HG02970 (cell line): ENCODE data around the gene ZNF626.
A peak's percentile ranks its signal among the peaks of the same experiment; 100 is the strongest.
"Not testable (repeated sequence)": the region's sequence is repeated elsewhere in the genome, so short reads cannot be mapped to it uniquely, and the experiment has no call there.

Source experiments
- ATAC-seq: cut with Tn5 transposase; IDR thresholded peaks from one replicate; pipeline ENCODE4 v1.9.1; 2021; ENCODE audit warnings: mild to moderate bottlenecking, moderate library complexity, moderate number of reproducible peaks; ENCODE audit not compliant: unreplicated experiment, low FRiP score

ZNF626 gene

DNA sequence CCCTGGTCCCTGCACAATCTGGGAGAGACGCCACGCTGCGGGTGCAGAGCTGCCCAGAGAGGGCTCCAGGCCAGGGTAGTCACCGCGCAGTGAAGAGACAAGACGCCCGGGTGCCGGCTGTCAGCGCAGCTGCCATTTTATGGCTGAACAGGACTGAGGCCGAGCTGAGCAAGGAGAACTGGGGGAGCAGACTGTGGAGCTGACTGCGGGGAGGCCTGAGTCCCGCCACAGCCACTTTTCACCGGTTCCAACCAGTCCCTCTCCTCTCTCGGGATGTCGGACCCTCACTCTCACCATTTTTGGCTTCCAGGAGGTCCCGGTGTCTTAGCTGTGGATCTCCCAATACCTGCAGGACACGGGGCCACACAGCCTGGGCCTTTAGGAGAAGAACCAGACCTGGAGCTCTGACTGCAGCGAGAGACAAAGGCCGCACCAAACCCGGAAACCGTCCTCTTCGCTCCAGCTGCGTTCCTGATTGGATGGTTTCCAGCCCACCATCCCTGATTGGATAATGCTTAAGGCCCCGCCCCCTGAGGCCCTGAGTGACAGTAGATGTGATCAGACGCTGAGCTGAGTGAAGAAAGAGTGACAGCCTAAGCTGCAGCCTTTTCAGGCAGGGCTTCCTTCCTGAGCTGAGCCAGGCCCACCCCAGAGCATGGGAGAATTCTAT, at the start of gene ZNF626:
Gene ZNF626, minus strand, starts transcription at position 422 of the 670 bp plus-strand sequence. Its CDS starts 125 bp downstream, at position 297.
- peak; percentile 90 for ATAC-seq

DNA sequence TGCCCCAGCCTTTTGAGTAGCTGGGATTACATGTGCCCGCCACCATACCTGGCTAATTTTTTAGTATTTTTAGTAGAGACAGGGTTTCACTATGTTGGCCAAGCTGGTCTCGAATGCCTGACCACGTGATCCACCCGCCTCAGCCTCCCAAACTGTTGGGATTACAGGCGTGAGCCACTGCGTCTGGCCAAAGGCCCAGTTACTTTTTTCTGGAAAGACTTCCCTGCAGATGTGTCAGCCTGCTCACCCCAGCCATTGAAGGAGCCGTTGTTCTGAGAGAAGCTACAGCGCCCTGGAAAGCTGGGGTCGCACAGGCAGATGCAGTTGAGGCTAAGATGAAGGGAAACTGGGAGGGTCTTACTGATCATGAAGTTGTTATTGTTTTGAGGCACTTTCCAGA, 7.9 kb upstream of the ZNF626 start:
- no peak for ATAC-seq

DNA sequence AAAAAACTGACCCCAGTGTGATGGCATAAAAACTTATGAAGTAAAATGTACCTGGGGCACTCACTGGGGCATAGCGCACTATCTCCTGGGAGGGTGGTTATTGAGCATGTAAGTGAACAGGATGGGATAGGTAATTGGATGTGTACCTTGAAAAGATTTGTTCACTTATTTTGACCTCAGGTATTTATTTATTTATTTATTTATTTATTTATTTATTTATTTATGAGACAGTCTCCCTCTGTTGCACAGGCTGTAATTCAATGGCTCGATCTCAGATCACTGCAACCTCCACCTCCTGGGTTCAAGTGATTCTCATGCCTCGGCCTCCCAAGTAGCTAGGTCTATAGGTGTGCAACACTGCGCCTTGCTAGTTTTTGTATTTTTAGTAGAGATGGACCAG, 5.9 kb upstream of the ZNF626 start:
- no peak for ATAC-seq

DNA sequence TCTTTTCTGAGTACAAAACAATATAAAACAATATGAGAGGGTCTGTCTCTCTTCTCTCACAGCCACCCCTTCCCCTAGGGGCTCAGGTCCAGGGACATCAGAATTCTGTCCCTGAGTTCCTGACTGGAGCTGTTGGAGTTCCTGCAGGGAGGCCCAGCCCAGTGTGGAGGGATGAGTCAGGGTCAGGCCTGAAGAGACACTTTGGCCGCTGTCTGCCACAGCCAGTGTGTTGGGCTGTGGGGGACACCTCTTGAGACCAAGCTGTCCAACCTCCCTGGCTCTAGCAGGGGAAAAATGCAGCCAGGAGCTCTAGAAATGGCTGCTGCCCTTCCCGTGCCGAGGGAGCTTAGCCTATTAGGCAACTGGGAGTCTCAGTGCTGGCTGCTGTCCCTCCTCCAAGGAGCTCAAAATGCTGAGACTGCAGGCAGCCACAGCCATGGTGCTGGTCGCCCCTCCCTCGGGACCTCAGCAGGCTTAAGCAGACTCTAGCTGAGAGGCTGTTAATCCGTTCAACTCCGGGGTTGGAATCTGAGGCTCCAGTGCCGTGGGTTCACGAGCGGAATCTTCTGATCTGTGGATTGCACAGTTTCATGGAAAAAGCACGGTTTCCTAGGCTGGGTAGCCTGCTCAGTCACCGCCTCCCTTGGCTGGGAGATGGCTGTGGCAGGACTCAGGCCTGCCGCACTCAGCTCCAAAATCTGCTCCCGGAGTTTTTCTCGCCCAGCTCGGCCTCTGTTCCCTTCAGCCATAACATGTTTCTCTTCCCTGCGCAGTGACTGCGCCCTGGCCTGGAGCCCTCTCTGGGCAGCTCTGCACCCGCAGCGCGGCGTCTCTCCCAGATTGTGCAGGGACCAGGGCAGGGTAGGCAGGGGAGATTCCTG, 3.8 kb upstream of the ZNF626 start:
- ATAC-seq, result no peak

DNA sequence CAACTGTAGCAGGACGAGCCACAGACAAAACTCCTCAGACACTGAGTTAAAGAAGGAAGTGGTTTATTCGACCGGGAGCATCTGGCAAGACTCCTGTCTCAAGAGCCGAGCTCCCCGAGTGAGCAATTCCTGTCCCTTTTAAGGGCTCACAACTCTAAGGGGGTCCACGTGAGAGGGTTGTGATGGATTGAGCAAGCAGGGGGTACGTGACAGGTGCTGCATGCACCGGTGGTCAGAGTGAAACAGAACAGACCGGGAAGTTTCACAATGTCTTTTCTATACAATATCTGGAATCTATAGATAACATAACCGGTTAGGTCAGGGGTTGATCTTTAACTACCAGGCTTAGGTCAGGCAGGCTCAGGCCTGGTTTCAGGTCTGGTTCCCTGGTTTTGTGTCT, 3.1 kb upstream of the ZNF626 start:
- not testable (repeated sequence) for ATAC-seq

DNA sequence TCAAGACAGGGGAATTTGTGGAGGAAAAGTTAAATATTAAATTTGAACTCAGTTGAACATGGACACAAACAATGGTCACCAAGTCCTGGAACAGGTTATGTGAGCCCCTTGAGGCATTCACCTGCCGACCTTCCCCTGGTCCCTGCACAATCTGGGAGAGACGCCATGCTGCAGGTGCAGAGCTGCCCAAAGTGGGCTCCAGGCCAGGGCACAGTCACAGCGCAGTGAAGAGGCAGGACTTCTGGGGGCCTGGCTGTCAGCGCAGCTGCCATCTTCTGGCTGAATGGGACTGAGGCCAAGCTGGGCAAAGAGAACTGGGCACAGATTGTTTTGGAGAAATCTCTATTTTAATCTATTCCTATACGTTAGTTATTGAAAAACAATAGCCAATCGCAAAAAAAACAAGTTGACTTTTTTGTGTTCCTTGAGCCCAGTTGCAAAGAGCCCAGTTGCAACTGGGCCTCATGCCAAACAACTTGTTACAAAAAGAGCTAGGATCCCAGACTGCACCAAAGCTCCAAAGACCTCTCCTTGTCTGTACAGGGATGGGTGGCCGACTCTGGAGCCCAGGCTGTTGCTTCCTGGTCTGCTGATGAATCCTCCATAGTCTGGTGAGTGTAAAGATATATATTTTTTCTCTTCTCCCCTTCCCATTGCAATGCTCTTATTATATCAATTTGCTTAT, 1.2 kb upstream of the ZNF626 start:
- no peak for ATAC-seq

DNA sequence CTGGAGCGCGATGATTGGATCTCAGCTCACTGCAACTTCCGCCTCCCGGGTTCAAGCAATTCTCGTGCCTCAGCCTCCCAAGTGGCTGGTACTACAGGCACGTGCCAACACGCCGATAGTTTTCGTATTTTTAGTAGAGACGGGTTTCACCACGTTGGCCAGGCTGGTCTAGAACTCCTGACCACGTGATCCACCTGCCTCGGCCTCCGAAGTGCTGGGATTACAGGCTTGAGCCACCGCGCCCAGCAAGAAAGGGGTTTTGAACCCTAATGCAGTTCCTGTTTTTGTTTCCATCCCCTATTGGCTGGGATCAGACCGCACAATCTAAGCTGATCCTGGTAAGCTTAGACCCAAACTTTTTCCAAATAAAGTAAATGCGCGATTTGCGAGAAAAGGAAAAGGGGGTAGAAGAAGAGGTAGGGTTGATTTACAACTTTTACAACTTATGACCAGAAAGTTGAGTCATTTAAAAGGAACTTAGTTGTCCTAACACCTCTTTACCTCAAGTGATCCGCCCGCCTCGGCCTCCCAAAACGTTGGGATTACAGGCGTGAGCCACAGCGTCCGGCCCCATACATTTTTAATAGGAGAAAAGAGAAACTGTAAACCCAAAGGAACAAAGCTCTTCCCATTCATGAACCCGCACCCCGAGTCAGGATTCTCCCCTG, 764 bp downstream of the ZNF626 start:
- no peak for ATAC-seq

DNA sequence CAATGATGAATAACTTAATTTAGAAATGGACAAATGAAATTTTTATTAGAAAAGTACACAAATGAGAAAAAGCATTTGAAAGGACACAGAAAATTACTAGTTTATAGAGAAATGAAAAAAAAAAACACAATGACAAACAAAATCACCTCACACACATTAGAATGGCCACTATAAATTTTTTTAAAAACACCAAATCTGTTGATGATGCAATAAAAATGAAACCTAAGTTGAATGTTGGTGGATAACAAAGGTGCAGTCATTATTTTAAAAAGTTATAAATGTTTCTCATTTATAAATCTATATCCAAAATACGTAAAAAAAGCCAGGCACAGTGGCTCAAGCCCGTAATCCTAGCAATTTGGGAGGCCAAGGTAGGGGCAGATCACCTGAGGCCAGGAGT, 20.8 kb downstream of the ZNF626 start:
- ATAC-seq, result no peak

DNA sequence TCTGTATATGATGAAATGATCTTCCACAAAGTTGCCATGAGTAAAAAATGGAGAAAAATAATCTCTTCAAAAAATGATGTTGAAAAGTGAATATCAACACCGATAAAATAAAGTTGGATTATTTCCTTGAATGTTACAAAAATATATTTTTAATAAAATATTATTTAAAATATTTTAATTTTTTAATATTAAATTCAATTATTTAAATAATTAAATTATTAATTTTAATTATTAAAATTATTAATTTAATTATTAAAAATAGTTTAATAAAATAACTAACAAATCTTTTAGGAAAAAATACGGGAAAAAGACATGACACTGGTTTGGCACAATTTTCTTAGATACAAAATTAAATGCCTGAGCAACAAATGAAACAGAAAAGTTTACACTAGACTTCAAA, 21.3 kb downstream of the ZNF626 start:
- no peak for ATAC-seq

DNA sequence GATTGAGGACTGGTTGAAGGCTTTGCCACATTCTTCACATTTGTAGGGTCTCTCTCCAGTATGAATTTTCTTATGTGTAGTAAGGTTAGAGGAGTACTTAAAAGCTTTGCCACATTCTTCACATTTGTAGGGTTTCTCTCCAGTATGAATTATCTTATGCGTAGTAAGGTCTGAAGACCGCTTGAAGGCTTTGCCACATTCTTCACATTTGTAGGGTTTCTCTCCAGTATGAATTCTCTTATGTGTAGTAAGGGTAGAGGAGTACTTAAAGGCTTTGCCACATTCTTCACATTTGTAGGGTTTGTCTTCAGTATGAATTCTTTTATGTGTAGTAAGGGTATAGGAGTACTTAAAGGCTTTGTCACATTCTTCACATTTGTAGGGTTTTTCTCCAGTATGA, 36.8 kb downstream of the ZNF626 start:
- not testable (repeated sequence) for ATAC-seq

DNA sequence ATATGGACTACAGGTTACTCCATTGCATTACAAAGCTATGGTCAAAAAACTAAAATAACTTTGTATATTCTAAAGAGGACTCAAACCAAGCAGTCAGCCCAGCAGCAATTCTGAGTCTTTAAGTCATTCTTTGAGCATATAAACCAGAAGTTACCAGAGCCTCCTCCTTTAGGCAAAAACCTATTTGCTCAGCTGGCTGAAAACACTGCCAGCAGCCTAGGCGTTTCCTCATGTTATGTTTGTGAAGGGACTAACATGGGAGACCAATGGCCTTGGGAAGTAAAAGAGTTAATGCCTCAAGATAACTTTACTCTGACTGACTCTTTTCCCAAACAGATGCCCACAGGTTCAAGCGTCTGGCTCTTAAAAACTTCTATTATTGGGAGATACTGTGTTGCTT, 45.3 kb downstream of the ZNF626 start:
- ATAC-seq, result no peak

DNA sequence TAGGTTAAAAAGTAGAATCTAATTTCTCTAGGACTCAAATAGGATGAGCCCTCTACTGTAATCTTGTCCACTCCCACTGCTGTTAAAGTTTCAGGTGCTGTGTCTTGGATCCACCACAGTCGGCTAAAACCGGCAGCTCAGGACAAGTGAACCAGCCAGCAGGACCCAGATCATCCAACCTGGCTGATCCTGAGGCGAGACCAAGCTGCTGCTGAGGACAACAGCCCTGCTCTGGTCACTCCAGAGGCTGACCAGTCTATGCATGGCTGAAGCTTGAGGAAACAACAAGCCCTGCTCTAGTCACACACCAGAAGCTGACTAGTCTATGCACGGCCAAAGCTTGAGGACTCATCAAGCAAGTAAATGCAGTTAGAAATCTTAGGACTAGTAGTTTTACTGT, 46.4 kb downstream of the ZNF626 start:
- not testable (repeated sequence) for ATAC-seq

DNA sequence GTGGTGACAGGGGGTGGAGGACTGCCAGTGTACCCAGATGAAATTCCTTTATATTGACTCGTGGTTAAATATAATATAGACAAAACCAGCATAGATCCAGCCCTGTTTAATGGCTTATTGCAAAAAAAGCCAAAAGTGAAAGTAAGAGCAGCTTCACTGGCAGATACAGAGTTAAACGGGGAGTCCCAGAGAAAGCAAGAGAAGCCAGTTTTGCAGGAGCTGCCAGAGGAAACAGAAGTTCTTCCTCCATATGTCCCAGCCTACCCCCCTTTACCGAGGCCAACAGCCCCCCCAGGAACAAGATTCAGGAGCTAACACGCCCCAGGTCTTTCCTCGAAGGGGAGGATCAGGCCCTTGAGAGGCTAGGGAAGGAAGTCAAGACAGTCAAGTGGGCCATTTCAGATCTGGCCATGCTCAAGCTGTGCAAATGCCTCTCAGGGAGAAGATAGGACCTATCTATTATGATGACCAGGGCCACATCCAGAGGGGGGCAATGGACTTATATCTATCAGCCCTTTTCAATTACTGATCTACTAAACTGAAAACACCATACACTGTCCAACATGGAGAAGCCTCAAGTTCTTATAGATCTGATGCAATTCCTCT, 48.6 kb downstream of the ZNF626 start:
- ATAC-seq, result no peak

DNA sequence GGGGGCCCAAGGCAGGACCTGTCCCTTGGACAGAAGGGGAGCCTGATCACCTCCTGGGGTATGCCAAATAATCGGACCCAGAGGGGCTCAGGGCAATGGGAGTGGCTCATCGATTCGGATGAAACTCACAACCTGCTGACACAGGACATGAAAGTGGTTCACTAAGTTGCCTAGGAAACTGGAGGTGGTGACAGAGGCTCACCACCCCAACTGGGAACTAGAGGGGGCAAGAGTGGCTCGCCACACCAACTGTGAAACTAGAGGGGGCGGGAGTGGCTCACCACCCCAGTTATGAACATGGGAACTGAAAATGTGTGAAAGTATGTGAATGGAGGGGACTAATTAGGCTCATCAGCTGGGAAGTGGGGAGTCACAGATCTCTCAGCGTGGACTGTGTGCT, 49.5 kb downstream of the ZNF626 start:
- ATAC-seq, result no peak

DNA sequence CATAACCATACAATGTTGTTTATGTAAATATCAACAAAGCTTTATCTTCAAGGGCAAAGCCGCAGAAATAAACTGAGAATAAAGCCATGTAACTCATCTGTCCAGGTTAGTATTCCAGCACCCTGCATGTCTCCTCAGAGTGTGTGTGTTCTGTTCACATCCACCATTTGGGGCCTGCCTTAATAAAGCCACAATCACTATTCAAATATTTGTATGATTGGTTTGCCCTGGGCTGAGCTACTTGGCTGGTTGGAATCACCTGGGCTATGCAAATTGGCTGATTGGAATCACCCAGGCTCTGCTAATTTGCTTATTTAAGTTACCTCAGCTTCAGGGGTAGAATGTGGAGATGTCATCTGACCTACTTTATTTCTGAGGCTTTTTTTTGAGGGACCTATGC, 53.4 kb downstream of the ZNF626 start:
- no peak for ATAC-seq
